CMK (cell line): ENCODE results near the gene OTOGL.
A peak's percentile ranks its signal among the peaks of the same experiment; 100 is the strongest.

Experiments
- DNase-seq: peaks from one replicate; pipeline ENCODE4 v3.0.0-alpha.2; 2010; ENCODE audit warnings: low read depth

The OTOGL gene

DNA sequence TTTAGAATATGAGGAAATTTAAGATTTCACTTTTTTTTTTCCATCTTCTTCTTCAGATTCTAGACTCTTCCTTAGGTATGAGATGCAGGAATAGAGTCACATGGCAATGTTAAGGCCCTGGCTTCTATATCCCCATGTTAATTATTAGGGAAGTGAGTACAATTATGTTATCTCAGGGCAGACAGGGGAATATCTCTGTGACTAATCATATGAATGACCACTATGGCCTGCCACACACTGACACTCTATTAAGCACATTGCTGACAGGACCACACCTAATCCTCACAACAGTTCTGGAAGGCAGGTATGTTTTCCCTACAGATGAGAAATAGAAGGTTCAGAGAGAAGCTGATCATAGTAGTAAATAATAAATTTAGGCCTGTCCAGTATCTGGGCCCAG is 275.3 kb downstream of the OTOGL start:
- DNase-seq = no peak

DNA sequence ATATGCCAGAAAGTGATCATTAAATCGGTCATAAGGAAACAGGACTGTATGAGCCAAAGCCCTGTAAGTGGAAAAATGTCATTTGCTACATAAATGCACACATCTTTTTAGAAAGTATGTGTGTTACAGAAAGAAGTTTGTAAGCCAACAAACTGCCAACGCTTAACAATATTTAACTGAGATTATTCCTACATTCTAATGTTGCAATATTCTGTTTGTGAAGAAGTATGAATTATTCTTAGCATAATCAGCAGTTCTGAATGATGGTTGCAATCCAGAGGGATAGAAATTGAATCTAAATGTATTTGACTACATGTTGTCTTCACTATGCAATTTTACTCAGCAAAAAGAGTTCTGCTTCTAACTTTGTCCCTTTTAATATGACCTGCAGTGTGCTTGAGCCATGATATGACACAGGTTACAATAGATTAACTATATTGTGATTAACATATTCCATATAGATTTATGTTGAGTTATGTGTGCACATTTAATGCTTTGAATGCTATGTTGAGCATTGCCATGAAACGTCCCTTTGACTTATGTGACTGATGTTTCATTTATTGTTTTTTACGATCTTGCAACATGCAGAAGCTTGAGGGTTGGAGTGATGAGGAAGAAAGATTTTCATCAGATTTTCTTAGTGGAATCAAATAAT is 277.9 kb downstream of the OTOGL start:
- DNase-seq = no peak

DNA sequence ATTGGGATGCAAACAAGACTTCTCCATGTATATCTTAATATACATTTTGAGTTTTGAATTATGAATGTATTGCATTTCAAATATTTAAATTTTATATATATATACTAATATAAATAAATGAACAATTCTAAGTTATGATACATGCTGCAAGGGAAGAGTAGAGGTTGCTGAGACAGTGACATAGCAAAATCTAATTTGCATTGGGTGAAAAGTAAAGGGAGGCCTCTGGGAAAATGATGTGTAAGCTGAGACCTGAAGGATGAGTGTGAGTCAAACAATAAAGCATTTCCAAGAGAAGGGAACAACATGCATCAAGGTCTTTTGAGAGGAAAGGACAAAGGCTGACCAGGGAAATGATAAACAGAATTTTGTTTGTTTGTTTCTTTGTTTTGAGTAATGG is 281.8 kb downstream of the OTOGL start:
- DNase-seq = no peak

GRCh38 chr12:80382254-80382653 is 282.9 kb downstream of the OTOGL start:
- DNase-seq = no peak

GRCh38 chr12:80400571-80400991 is 301.2 kb downstream of the OTOGL start:
- DNase-seq = no peak

DNA sequence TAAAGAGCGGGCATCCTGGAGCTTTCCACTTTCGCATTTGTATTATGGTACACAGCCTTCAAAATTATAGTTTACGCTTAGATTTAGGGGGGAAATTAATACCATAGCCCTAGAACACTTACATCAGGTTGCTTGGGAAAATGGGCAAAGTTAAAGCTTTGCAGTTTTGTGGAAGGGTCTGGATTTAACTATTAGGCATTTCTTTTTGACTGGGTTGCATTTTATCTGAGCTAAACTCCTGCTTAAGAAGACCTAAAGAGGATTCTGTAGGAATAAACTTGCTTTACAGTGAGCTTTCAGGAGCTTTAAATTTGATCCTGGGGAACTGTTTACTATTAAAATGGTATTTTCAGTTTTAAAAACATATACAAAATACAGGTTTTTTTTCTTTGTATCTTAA is 301.9 kb downstream of the OTOGL start:
- DNase-seq = no peak

DNA sequence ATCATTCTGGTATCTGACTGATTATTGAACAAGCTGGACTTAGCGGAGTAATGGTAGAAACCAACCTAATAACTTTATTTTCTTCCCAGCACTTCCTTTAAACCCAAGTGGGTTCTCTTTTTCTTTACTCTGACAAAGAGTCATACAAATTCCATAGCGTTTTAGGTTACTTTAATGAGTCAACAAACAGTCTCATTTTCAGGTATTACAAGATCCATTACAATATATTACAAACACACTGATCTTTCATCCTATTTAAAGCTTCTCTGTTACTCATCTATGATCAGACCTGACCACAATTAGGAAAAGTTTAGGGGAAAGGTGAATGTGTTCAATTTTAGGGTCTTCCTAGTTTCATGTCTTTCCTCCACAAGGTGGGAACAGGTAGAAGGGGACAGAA is 305.3 kb downstream of the OTOGL start:
- DNase-seq = no peak

DNA sequence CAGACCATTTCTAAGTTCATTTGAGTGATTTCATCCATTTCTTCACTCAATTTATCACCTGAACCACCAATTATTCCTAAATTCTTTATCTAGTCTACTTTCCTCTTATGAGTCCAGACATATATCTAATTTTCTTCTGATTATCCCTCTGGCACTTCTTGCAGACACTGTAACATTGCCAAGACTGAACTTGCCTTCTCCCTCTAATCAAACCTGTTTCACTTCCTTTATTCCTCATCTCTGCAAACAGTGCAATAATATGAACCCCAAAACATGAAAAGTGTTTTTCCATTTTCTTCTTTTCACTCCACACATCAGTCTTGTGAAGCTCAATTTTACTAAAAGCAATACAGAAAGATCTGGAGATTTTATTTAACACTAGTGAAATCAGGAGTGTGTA is 306.9 kb downstream of the OTOGL start:
- no peak for DNase-seq

DNA sequence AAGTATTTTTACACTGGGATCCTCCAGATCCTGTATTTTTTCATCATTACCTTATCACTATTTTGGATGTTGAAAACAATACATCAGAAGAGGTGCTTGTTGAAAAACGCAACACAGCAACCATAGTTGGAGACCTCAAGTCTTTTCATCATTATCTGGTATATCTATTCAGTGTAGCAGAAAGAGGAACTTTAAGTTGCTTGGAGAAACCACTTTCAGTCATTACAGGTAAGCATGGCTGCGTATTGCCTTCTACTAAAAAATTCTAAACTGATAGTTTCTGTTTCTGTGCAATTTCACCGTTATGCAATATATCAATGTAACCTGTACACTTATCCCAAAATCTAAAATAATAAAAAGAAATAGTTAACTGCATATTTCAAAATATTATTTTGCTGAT is 312.4 kb downstream of the OTOGL start:
- DNase-seq = no peak

DNA sequence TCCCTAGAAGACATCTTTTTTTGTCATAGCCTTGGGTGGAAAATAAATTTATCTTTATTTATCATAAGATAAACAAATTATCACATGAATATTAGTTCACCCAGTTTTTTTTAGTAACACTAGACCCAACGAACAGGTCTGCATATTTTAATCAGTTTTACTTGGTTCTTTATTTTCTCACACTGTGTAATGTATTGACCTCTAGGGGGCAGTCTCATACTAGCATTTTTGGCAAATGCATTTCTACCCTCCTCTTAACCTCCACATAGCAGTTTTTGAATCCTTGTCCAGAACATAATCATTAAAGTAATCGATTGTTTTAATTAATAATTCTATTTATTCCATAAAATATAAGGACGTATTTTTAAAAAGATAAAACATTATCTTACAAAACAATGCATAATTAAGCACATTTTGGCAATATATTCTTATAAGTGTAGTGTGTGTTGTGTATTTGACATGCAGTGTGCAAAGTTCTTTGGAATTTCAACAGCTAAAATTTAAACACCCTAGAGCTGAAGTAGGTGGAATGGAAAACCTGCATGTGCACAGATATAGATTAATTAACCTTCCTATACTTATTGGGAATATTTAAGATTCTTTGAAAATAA is 313.1 kb downstream of the OTOGL start:
- DNase-seq = peak; percentile 4

DNA sequence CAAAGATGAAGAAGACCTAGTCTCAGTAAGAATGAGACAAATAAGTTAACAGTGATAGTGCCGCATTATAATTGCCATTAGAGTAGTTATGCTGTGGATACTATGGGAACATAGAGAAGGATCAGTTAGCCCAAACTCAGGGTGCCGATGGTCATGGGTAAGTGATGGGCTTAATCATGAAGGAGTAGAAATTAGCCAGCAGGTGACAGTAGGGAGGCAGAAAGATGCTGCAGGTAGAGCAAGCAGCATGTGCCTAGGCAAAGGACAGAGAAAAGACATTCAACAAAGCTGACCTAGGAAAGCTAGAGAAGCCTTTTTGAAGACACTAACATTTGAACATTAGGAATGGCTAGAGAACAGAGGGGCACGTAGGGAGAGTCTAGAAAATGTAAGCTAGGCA is 314.1 kb downstream of the OTOGL start:
- no peak for DNase-seq

DNA sequence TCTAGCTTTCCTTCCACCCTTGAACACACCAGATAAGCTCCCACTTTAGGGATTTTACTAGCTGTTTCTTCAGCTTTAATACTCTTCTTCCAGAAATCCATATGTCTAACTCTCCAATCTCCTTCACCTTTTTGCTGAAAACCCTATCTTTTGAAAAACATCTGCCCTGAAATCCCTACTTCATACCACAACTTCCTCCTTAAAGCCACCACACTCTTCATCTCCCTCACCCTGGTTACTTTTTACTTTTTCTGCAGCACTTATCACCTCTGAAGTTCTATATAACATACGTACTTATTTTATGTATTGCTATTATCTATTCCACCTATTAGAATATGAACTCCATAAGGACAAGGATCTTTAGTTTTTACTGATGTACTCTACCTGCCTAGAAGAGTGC is 316.1 kb downstream of the OTOGL start:
- DNase-seq = peak; percentile 9

- no peak for DNase-seq
These were observed 320.3 kb downstream of the OTOGL start for GRCh38 chr12:80419644-80420043.

DNA sequence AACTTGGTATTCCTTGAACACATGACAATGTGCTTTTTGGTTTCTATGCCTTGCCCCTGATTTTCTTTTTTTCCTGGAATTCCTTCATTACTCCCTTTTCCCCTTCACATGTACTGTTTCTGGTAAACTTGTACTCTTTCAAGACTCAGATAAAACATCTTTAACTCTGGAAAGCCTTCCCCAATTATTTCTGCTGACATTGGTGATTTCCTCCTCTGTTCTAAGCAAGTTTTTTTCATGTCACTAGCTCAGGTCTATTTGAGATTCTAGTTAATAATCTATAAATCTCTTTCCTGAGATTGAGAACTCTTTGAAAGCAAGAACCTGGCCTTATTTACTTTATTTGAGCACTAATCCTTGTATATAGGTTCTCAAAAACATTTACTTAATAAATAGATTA is 320.7 kb downstream of the OTOGL start:
- no peak for DNase-seq

DNA sequence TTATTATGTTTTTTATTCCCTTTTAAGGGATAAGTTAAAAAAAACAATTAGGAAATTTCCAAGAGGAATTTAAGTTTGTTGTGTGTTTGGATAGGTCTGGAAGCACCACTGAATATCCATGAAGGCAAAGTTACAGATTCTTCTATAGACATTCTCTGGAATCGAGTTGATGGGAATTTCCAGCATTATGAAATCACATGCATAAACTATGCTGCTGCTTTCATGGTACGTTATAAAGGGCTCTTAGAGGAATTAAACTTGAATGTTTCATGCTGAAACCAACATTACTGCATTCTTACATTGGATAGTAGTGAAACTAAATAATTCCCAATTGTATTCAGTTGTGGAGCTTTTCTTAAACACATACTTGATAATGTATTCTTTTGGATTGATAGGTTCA is 323.2 kb downstream of the OTOGL start:
- no peak for DNase-seq
